GM18951 (cell line): ENCODE measurements around the gene FLVCR2.

ENCODE experiments used
- POLR2A ChIP-seq: IDR thresholded peaks from 4 replicates; pipeline ENCODE4 v1.6.1; 2011; ENCODE audit warnings: mild to moderate bottlenecking; ENCODE audit not compliant: insufficient read length, insufficient read depth; ENCODE audit errors: extremely low read depth
- in situ Hi-C: fragments of 300-500 bp; cut with MboI; formaldehyde crosslinking; loops from one replicate; pipeline ENCODE4 v1.12.0; 2022; ENCODE audit warnings: low sequenced_read_pairs, mixed read lengths, inconsistent platforms; ENCODE audit not compliant: unreplicated experiment

FLVCR2 gene

DNA sequence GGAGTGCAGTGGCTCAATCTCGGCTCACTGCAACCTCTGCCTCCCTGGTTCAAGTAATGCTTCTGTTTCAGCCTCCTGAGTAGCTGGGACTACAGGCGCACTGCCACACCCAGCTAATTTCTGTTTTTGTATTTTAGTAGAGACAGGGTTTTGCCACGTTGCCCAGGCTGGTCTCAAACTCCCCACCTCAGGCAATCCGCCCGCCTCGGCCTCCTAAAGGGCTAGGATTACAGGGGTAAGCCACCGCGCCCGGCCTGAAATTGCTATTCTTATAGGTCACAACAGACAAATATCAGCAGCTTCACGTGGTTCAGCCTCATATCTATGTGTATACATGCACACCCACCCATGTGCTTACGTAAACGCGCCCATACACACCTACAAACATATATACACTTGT lies 32.5 kb upstream of the FLVCR2 start:
- no peak for TF ChIP-seq POLR2A
- in situ Hi-C loops, result no loop called here

- in situ Hi-C loops, result no loop called here
- TF ChIP-seq POLR2A, result no peak
Observed at GRCh38 chr14:75547552-75548250, 30.7 kb upstream of the FLVCR2 start.

DNA sequence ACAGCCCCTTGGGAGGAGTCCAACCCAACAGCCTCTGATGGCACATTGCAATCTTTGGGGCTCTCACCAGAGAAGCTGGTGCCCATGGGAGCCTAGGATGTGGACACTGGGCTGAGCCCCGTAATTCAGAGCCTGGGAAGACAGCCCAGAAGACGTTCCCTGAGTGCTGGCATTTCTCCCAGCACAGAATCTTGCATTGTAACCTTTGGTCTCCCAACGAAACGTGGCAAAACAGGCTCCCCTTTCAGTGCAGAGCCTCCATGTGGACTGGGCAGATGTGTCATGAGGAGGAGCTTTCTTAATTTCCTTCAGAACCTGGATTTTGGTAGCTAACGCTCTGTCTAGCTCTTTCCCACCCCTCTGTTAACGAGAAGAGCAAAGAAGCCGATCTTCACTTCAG lies 29.9 kb upstream of the FLVCR2 start:
- in situ Hi-C loops, result no loop called here
- TF ChIP-seq POLR2A, result no peak

DNA sequence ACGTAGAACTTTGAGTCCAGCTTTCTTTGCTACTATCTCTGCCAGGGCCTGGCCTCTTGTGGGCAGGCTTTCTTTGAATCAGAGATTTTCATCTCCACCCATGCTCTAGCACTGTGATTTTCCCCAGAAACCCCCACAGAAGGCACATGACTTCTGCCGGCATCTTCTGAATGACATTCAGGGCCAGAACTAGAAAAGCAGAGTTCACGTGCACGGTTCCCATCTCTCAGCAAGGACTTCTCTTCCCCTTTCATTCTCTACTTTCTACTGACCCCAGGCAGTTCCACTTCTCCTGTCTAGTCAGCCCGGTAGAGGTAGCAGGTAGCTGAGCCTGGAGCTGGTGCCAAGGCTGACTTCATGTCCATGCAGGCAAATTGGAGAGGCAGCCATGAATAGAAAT lies 29.3 kb upstream of the FLVCR2 start:
- in situ Hi-C loops, result no loop called here
- TF ChIP-seq POLR2A, result no peak

- TF ChIP-seq POLR2A, result no peak
- in situ Hi-C loops, result no loop called here
Observed at GRCh38 chr14:75551021-75551420, 27.4 kb upstream of the FLVCR2 start.

DNA sequence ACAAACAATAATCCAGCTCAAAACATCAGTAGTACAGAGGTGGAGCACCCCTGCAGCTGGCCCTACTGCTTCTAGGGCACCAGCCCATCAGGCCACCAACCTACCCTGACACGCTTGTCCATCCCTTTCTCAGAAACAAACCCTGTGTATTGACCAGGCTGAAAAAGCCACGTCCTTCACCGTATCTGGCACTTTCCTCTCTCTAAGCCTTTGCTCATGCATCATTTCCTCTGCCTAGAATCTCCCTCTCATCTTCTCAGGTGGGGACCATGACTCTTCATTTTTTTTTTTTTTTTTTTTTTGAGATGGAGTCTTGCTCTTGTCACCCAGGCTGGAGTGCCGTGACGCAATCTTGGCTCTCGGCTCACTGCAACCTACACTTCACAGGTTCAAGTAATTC lies 25.3 kb upstream of the FLVCR2 start:
- no peak for TF ChIP-seq POLR2A
- in situ Hi-C loops, result no loop called here

DNA sequence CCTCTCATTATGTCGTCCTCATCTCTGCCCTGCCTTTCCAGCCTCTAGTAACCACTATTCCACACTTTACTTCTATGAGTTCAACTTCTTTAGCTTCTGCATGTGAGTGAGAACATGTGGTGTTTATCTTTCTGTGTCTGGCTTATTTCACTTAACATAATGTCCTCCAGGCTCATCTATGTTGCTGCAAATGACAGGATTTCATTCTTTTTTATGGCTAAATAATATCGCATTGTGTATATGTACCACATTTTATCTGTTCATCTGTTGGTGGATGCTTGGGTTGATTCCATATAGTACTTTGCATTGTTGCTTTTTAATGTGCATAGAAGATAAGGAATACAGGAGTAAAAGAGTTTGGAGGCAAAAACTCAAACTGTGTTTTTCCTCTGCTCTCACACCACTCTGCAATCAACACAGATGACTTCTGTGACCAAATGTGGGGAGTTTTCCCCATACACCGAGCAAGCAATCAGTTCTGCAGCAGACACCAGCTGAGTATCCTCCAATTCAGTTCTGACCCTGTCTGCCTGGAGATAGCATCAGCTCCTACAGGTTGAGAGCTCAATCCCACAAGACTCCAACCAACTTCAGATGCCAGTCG lies 24.6 kb upstream of the FLVCR2 start:
- in situ Hi-C loops, result no loop called here
- TF ChIP-seq POLR2A, result no peak

- in situ Hi-C loops, result no loop called here
- no peak for TF ChIP-seq POLR2A
Observed at GRCh38 chr14:75554482-75554881, 23.9 kb upstream of the FLVCR2 start.

GRCh38 chr14:75558440-75558839 lies 20.0 kb upstream of the FLVCR2 start:
- no peak for TF ChIP-seq POLR2A
- in situ Hi-C loops, result loop anchor here (5.0 kb wide), 1 partner anchor 36 kb away; the partner anchor contains the start of gene BATF

DNA sequence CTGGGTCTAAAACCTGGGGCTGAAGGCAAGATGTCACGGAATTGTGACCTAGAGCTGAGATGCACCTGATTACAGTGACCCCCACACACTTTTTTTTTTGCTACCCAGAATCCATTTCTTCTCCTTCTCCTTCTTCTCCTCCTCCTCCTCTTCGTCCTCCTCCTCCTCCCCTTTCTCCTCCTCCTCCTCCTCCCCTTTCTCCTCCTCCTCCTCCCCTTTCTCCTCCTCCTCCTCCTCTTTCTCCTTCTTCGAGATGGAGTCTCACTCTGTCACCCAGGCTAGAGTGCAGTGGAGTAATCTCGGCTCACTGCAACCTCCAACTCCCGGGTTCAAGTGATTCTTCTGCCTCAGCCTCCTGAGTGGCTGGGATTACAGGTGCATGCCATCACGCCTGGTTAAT lies 19.4 kb upstream of the FLVCR2 start:
- in situ Hi-C loops, result loop anchor here (5.0 kb wide), 1 partner anchor 37 kb away; the partner anchor contains the start of gene BATF
- TF ChIP-seq POLR2A, result no peak

DNA sequence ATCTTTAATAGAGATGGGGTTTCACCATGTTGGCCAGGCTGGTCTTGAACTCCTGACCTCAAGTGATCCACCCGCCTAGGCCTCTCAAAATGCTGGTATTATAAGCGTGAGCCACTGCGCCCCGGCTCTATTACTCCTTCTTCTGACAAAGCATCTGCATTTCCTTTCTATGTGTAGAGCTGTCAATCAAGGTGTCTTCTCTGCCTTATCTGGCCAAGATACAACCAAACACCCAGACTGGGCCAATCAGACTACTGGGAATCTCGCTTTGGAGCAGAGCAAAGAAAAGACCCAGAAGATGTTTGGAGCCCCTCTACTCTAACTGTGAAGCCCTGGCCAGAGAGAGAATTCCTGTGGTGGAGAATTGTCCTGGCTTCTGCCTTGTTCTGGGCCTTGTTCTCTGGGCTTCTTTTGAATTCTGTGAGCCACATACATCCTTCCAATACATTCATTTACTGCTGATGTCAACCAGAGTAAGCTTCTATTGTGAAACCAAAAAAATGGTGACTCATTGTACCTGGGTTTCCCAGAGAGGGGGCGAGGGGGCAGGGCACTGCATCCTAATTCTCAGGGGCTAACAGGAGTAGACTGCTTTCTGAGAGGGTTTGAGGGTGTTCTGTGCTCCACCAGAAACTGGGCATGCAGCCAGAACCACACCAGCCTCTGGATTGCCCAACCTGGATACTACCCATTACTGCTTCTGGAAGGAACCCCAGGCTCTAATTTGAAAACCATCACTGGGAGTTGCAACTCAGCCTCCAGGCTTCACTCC lies 18.8 kb upstream of the FLVCR2 start:
- in situ Hi-C loops, result loop anchor here (5.0 kb wide), 2 partner anchors 37 to 252 kb away; partner anchors contain the start of gene BATF
- TF ChIP-seq POLR2A, result no peak

DNA sequence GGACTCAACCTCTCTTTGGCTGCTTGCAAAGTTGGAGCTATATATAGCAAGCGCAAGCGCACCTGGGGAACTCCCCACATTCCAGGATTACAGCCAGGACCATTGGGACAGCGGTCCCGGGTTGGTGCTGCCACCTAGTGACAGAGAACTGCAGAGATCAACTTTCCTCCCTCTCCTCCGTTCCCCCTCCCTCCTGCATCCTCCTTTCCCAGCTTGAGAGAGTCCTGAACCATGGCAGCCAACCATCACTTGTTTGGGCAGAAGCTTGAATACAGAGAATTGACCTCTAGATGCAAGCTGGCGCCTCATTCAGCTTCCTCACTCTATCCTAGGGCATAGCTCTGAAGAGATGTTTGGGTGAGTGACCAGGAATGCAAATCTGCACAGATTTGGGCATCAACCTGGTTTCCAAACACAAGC lies 17.4 kb upstream of the FLVCR2 start:
- no peak for TF ChIP-seq POLR2A
- in situ Hi-C loops, result loop anchor here (5.0 kb wide), 1 partner anchor 254 kb away; no protein-coding TSS in a partner anchor

GRCh38 chr14:75562089-75562488 lies 16.3 kb upstream of the FLVCR2 start:
- no peak for TF ChIP-seq POLR2A
- in situ Hi-C loops, result loop anchor here (5.0 kb wide), 1 partner anchor 255 kb away; no protein-coding TSS in a partner anchor
